ENCODE data around the gene SLC35F5.

- TF ChIP-seq RAD21 (conservative IDR thresholded peaks at IDR 0.05) (no peak), EZH2 (IDR thresholded peaks at IDR 0.05; ENCODE audit: borderline replicate concordance, insufficient read depth, low read length, poor library complexity, severe bottlenecking) (no peak), POLR2AphosphoS5 (IDR thresholded peaks at IDR 0.05) (no peak), TAF1 (IDR thresholded peaks at IDR 0.05; ENCODE audit: low read depth) (no peak)
- TF ChIP-seq, protein P1, sequence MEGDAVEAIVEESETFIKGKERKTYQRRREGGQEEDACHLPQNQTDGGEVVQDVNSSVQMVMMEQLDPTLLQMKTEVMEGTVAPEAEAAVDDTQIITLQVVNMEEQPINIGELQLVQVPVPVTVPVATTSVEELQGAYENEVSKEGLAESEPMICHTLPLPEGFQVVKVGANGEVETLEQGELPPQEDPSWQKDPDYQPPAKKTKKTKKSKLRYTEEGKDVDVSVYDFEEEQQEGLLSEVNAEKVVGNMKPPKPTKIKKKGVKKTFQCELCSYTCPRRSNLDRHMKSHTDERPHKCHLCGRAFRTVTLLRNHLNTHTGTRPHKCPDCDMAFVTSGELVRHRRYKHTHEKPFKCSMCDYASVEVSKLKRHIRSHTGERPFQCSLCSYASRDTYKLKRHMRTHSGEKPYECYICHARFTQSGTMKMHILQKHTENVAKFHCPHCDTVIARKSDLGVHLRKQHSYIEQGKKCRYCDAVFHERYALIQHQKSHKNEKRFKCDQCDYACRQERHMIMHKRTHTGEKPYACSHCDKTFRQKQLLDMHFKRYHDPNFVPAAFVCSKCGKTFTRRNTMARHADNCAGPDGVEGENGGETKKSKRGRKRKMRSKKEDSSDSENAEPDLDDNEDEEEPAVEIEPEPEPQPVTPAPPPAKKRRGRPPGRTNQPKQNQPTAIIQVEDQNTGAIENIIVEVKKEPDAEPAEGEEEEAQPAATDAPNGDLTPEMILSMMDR (IDR thresholded peaks at IDR 0.05; ENCODE audit: poor library complexity, severe bottlenecking), result no peak
- TF ChIP-seq, protein P2, sequence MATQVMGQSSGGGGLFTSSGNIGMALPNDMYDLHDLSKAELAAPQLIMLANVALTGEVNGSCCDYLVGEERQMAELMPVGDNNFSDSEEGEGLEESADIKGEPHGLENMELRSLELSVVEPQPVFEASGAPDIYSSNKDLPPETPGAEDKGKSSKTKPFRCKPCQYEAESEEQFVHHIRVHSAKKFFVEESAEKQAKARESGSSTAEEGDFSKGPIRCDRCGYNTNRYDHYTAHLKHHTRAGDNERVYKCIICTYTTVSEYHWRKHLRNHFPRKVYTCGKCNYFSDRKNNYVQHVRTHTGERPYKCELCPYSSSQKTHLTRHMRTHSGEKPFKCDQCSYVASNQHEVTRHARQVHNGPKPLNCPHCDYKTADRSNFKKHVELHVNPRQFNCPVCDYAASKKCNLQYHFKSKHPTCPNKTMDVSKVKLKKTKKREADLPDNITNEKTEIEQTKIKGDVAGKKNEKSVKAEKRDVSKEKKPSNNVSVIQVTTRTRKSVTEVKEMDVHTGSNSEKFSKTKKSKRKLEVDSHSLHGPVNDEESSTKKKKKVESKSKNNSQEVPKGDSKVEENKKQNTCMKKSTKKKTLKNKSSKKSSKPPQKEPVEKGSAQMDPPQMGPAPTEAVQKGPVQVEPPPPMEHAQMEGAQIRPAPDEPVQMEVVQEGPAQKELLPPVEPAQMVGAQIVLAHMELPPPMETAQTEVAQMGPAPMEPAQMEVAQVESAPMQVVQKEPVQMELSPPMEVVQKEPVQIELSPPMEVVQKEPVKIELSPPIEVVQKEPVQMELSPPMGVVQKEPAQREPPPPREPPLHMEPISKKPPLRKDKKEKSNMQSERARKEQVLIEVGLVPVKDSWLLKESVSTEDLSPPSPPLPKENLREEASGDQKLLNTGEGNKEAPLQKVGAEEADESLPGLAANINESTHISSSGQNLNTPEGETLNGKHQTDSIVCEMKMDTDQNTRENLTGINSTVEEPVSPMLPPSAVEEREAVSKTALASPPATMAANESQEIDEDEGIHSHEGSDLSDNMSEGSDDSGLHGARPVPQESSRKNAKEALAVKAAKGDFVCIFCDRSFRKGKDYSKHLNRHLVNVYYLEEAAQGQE (IDR thresholded peaks at IDR 0.05; ENCODE audit: borderline replicate concordance), result no peak
Observed at GRCh38 chr2:113676623-113677266, 79.7 kb downstream of the SLC35F5 start.

Measured in neural cell (in vitro differentiated cells).